Panc1 (cell line): Measurements from ENCODE around the gene CCNJL. TPM values are rescaled to one million over a fixed set of nuclear protein-coding genes. Genes with fewer than 3 reads are reported as not detected.

ENCODE experiments used
- ATAC-seq: fragments of 200-7000 bp; cut with Tn5 transposase; 2 replicates; pipeline ENCODE4 v1.9.1; 2020; ENCODE audit warnings: mild to moderate bottlenecking, moderate library complexity
- BruUV-seq: library from RNA; stranded (reverse); fragments of 400-500 nt; replicated peaks from 2 replicates; lab custom pipeline; 2021; lab: Mats Ljungman, UMichigan
- CTCF ChIA-PET: fragments of 300-600 bp; sonication (Branson Sonifier 250); formaldehyde crosslinking; loops from one replicate; lab custom pipeline; 2022; ENCODE audit warnings: antibody characterized with exemption; lab: Charles Lee
- POLR2A ChIA-PET: fragments of 300-600 bp; sonication (Branson Sonifier 250); formaldehyde crosslinking; loops from one replicate; lab custom pipeline; 2022; ENCODE audit warnings: antibody characterized with exemption; lab: Charles Lee
- DNase-seq: peaks from one replicate; pipeline ENCODE4 v3.0.0-alpha.2; 2010; ENCODE audit warnings: low read depth, low spot score
- H3K27ac ChIP-seq: 2 replicates; pipeline ENCODE4 v1.5.1; 2011; ENCODE audit warnings: mild to moderate bottlenecking, low read length, inconsistent platforms
- H3K27me3 ChIP-seq: fragments of 200-500 bp; sonication (Bioruptor generic); 2 replicates; pipeline ENCODE4 v1.6.0; 2014; ENCODE audit warnings: low read length, inconsistent platforms; ENCODE audit not compliant: control insufficient read depth, insufficient read depth
- H3K36me3 ChIP-seq: fragments of 200-500 bp; sonication (Bioruptor generic); 2 replicates; pipeline ENCODE4 v1.5.1; 2014; ENCODE audit warnings: inconsistent platforms, mild to moderate bottlenecking, low read length, moderate library complexity; ENCODE audit not compliant: control insufficient read depth, insufficient read depth
- H3K4me1 ChIP-seq: 2 replicates; pipeline ENCODE4 v1.5.1; 2011; ENCODE audit warnings: inconsistent platforms, mild to moderate bottlenecking, low read length, moderate library complexity; ENCODE audit not compliant: control insufficient read depth, insufficient read depth
- H3K4me3 ChIP-seq, 2 experiments: 2 replicates each; pipeline ENCODE4 v1.5.1; 2011 to 2012; ENCODE audit warnings: low read depth in 2 of 2, low read length in 2 of 2, mild to moderate bottlenecking in 2 of 2, inconsistent platforms in 1 of 2, moderate library complexity in 1 of 2
- H3K9me3 ChIP-seq: fragments of 200-500 bp; sonication (Bioruptor generic); 2 replicates; pipeline ENCODE4 v1.5.1; 2014; ENCODE audit warnings: low read depth, mild to moderate bottlenecking, inconsistent platforms, low read length, moderate library complexity; ENCODE audit not compliant: control insufficient read depth, insufficient read depth
- POLR2AphosphoS5 ChIP-seq: IDR thresholded peaks from 2 replicates; pipeline ENCODE4 v1.6.1; 2012; ENCODE audit warnings: mild to moderate bottlenecking, low read depth, low read length, moderate library complexity
- REST ChIP-seq, 2 experiments: IDR thresholded peaks; 2 replicates each; pipeline ENCODE4 v1.6.1; 2011 to 2012; ENCODE audit warnings: low read depth in 2 of 2, control low read depth in 1 of 2, low read length in 1 of 2, mild to moderate bottlenecking in 1 of 2, moderate library complexity in 1 of 2; ENCODE audit not compliant: insufficient read depth in 1 of 2
- SIN3A ChIP-seq: IDR thresholded peaks from 2 replicates; pipeline ENCODE4 v1.6.1; 2012; ENCODE audit warnings: low read depth, mild to moderate bottlenecking, low read length, moderate library complexity, borderline replicate concordance; ENCODE audit not compliant: insufficient read depth
- TCF7L2 ChIP-seq: IDR thresholded peaks from 2 replicates; pipeline ENCODE4 v1.6.1; 2011; ENCODE audit warnings: mild to moderate bottlenecking, low read depth, low read length, inconsistent platforms
- in situ Hi-C: cut with HindIII; loops from 2 replicates; pipeline ENCODE4 v1.10.0; 2016; ENCODE audit warnings: low sequenced_read_pairs, low pct_unique_long_range_greater_than_20kb
- intact Hi-C: fragments of 100-400 bp; cut with micrococcal nuclease; formaldehyde crosslinking; loops from one replicate; pipeline ENCODE4 v1.10.0; 2022; ENCODE audit not compliant: unreplicated experiment
- total RNA-seq: library from RNA; stranded (reverse); gene quantifications from one replicate; pipeline ENCODE4 v1.2.1, GENCODE V29; 2021; ENCODE audit not compliant: unreplicated experiment
- TF ChIP-seq, protein P1 (sequence below): fragments of 450-650 bp; IDR thresholded peaks from 2 replicates; pipeline ENCODE4 v1.5.1; 2017; ENCODE audit warnings: mild to moderate bottlenecking

Gene CCNJL
- total RNA-seq, 1 experiment from 2014 or later: 35.0 TPM

DNA sequence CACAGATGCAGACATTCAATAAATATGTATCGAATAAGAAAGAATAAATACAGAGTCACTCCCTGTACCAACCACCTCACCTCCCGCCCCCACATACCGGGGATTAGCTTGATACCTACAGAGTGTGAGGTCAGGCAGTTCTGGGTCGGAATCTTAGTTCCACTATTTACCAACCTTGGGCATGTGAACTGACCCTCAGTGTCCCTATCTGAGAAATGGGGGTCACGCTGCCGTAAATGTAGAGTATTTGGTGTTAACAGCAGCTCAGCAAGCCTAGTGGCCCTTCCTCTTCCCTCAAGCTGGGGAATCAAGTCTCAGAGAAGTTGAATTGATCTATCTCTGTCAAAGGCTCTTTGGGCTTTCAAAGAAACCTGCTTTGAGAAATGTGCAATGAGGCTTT lies 25.4 kb downstream of the CCNJL start:
- intact Hi-C loops (no loop called here), in situ Hi-C loops (no loop called here)
- H3K27ac ChIP-seq: no peak overlapping the region

GRCh38 chr5:160285316-160285715 lies 27.0 kb downstream of the CCNJL start:
- peaks cover 18% of the 10 kb centered on the region for H3K4me1 ChIP-seq
- no TSS peak for BruUV-seq
- TF ChIP-seq TCF7L2 (no peak), REST (IDR thresholded peaks at IDR 0.05; ENCODE audit: insufficient read depth in 1 of 2, low read depth in 2 of 2, low read length in 1 of 2) (no peak), SIN3A (no peak), POLR2AphosphoS5 (no peak)
- TF ChIP-seq, protein P1, sequence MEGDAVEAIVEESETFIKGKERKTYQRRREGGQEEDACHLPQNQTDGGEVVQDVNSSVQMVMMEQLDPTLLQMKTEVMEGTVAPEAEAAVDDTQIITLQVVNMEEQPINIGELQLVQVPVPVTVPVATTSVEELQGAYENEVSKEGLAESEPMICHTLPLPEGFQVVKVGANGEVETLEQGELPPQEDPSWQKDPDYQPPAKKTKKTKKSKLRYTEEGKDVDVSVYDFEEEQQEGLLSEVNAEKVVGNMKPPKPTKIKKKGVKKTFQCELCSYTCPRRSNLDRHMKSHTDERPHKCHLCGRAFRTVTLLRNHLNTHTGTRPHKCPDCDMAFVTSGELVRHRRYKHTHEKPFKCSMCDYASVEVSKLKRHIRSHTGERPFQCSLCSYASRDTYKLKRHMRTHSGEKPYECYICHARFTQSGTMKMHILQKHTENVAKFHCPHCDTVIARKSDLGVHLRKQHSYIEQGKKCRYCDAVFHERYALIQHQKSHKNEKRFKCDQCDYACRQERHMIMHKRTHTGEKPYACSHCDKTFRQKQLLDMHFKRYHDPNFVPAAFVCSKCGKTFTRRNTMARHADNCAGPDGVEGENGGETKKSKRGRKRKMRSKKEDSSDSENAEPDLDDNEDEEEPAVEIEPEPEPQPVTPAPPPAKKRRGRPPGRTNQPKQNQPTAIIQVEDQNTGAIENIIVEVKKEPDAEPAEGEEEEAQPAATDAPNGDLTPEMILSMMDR: no peak
- no peak overlapping the region for H3K4me3 ChIP-seq
- ATAC-seq (no peak), DNase-seq (no peak)
- no peak overlapping the region for H3K27ac ChIP-seq
- H3K27me3 ChIP-seq: no peaks in the 10 kb centered on the region
- in situ Hi-C loops: no loop called here
- ChIA-PET CTCF (interaction anchor here (0.7 kb wide), 1 partner anchor 58 kb away, joined by 4 read pairs; no protein-coding TSS in a partner anchor), POLR2A (no interaction called here)
- H3K9me3 ChIP-seq: no peaks in the 10 kb centered on the region
- no peaks in the 10 kb centered on the region for H3K36me3 ChIP-seq
- intact Hi-C loops: no loop called here

More for the DNA sequence above, 25.4 kb downstream of the CCNJL start:
- DNase-seq (no peak), ATAC-seq (no peak)
- CTCF ChIA-PET: interaction anchor here (0.6 kb wide), 1 partner anchor 65 kb away, joined by 5 read pairs; no protein-coding TSS in a partner anchor
- H3K27me3 ChIP-seq: no peaks in the 10 kb centered on the region
- no peak overlapping the region for H3K4me3 ChIP-seq
- no peak for TF ChIP-seq POLR2AphosphoS5
- no peak for TF ChIP-seq TCF7L2
- TF ChIP-seq REST (IDR thresholded peaks at IDR 0.05; ENCODE audit: insufficient read depth in 1 of 2, low read depth in 2 of 2, low read length in 1 of 2): no peak
- no peak for TF ChIP-seq SIN3A
- TF ChIP-seq, protein P1: no peak
- H3K36me3 ChIP-seq: no peaks in the 10 kb centered on the region
- no peaks in the 10 kb centered on the region for H3K9me3 ChIP-seq
- POLR2A ChIA-PET: no interaction called here
- peaks cover 27% of the 10 kb centered on the region for H3K4me1 ChIP-seq
- BruUV-seq: no TSS peak
